ENCODE measurements around the gene CREB3.

DNA sequence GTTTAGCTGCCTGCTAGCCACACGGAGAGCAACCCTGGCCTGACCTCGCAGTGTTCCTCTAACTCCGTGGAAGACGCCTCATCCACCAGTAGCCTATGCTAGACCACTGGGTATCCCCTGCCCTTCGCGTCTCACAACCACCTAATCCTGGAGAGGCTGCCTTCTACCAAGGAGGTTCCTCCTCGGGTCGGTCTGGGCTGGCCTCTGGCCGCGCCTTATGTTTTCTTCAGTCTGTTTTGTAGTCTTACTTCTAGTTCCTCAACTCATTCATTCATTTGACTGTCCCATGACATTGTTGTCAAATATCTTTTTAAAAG is 41.2 kb upstream of the CREB3 start:
- TF ChIP-seq, protein P1, sequence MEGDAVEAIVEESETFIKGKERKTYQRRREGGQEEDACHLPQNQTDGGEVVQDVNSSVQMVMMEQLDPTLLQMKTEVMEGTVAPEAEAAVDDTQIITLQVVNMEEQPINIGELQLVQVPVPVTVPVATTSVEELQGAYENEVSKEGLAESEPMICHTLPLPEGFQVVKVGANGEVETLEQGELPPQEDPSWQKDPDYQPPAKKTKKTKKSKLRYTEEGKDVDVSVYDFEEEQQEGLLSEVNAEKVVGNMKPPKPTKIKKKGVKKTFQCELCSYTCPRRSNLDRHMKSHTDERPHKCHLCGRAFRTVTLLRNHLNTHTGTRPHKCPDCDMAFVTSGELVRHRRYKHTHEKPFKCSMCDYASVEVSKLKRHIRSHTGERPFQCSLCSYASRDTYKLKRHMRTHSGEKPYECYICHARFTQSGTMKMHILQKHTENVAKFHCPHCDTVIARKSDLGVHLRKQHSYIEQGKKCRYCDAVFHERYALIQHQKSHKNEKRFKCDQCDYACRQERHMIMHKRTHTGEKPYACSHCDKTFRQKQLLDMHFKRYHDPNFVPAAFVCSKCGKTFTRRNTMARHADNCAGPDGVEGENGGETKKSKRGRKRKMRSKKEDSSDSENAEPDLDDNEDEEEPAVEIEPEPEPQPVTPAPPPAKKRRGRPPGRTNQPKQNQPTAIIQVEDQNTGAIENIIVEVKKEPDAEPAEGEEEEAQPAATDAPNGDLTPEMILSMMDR (conservative IDR thresholded peaks at IDR 0.05 in 1 of 2, IDR thresholded peaks at IDR 0.05 in 1 of 2; ENCODE audit: extremely low read depth in 1 of 2, insufficient read depth in 1 of 2, low read depth in 1 of 2, low read length in 2 of 2): no peak
- TF ChIP-seq EZH2 (IDR thresholded peaks at IDR 0.05; ENCODE audit: borderline replicate concordance, low read length): no peak

All from mammary epithelial cell (primary cell).